GM19193 (cell line): ENCODE measurements around the gene RAB36.

Experiments
- POLR2A ChIP-seq: IDR thresholded peaks from 4 replicates; pipeline ENCODE4 v1.6.1; 2011; ENCODE audit not compliant: insufficient read depth, insufficient read length; ENCODE audit errors: extremely low read depth

RAB36 gene

GRCh38 chr22:23152238-23153114 is 7.2 kb downstream of the RAB36 start:
- TF ChIP-seq POLR2A: peak; percentile 24

DNA sequence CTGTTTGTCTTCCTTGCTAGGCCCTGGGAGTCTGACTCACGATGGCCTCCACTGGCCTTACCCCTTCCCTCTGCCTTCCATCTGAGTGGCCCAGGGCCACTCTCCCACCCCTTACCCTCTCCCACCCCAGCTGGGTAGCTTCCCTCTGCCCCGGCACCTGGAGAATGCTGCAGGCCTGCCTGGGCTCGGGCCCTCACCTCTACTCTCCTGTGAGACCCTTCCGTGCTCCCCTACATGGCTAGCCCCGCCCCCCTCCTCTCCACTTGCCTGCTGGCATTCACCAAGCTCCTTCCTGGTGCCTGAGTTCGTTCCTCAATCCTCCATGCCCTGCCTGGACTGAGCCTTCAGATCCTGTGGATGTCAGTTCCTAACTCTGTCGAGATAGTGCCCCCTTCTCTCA is 8.7 kb downstream of the RAB36 start:
- no peak for TF ChIP-seq POLR2A

DNA sequence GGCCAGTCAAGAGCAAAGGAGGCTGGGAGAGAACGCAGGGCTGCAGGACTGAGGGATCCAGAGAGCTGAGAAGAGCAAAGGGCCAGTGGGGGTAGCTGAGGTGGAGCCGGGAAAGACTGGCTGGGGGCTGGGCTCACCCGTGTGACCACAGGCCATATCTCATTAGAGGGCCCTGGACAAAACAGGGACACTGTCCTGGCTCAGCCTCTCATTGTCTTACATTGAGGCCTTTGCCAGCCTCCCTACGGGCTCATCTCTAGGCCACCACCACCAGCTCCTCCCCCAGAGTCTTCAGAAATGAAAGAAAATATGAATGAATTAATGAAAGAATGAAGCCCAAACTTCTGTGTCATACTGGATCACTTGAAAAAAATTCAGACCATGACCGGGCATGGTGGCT is 9.2 kb downstream of the RAB36 start:
- TF ChIP-seq POLR2A: no peak

DNA sequence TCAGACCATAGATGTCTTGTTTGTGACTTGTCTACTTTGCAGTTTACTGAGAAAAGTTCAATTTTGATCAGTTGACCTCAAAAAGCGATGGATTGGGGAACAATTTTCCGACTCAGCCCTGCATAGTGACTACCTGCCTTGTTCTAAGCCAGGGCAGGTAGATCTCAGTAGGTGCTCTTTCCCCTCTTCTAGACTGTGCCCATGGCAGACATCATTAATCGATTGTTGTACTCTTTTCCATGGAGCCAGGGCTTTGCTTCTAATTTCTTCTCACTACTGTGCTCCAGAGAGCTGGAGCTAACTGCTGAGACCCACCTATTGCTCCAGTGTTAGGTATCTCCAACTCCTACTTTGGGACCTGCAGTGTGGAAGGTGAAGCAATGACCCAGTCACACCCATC is 9.9 kb downstream of the RAB36 start:
- no peak for TF ChIP-seq POLR2A

- no peak for TF ChIP-seq POLR2A
These were observed 10.6 kb downstream of the RAB36 start for GRCh38 chr22:23155831-23156230.

DNA sequence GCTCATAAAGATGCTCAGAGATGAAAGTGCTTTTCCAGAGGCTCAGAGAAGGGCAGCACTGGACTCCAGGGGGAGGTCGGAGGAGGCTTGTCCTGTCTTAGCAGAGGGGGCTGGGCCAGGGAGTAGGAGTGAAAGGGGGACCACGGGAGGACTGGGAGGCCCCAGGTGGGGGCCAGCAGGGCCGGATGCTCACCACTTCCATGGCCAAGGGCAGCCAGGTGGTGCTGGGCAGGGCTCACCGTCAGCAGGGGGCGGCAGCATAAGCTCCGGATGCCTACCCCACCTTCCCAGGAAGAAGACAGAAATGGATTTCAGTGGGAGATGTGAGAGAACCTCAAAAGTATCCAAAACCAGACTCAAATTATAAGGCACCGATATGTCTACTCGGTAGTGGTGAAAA is 11.0 kb downstream of the RAB36 start:
- TF ChIP-seq POLR2A: no peak

GRCh38 chr22:23157560-23158515 is 12.6 kb downstream of the RAB36 start:
- no peak for TF ChIP-seq POLR2A

DNA sequence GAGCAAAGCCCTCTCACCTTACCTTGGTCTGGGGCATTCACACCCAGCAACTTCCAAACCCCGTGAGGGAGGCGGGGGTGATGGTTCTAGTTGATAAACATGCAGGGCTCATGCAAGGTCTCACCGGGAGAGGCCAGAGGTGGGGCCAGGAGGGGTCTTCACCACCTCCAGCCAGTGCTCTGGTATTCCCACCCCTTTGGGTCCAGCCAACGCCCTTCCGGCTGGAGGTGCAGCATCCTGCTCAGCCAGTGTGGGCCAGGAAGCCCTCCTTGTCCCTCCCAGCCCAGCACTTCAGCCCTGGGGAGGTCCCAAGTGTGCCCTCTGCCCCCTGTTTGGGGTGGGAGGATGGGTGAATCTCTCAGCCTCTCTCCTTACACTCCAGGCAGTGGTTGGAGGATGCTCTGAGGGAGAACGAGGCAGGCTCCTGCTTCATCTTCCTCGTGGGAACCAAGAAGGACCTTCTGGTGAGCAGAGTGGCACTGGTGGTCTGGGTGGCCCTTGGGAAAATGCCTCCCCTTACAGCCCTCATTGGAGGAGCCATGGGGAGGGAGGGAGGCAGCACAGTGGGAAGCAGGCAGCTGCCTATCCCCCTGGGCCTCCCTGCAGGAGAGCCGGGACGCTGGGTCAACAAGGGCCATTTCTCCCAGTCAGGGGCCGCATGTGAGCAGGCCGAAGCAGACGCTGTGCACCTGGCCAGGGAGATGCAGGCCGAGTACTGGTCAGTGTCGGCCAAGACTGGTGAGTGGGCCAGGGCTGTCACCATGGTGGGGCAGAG is 13.4 kb downstream of the RAB36 start:
- no peak for TF ChIP-seq POLR2A

DNA sequence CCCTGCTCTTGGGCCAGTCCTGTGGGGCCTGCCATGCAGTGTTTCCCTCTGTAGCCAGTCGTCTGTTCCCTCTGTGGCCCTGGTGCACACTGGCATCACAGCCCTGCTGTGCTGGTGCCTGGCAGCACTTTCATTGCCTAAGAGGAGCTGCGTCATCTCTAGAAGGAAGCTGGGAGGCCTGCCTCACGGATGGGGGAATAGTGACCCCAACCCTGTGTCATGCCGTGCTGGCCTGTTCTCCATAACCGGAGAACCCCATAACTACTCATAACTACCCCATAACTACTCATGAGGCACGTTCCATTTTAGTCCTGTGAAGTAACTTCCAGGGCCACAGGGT is 14.0 kb downstream of the RAB36 start:
- no peak for TF ChIP-seq POLR2A

GRCh38 chr22:23161029-23161428 is 15.8 kb downstream of the RAB36 start:
- no peak for TF ChIP-seq POLR2A

DNA sequence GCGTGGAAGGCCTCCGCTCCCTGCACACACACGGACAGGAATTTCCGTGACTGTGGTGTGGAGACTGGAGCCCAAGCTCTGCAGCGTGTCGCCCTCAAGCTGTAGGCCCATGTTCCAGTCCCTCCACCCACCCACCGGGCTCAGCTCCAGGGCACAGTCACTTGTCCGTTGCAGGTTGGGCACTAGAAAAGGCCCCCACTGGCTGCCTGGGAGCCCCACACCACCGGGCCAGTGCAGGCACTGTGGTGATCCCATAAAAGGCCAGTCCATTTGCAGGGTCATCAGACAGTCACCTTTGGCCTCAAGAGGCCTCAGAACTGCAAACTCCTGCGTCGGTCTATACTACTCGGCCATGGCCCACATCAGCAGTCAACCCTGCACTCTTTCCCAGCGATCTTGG is 16.3 kb downstream of the RAB36 start:
- no peak for TF ChIP-seq POLR2A

GRCh38 chr22:23163665-23164064 is 18.4 kb downstream of the RAB36 start:
- no peak for TF ChIP-seq POLR2A

GRCh38 chr22:23164091-23164490 is 18.8 kb downstream of the RAB36 start:
- no peak for TF ChIP-seq POLR2A

DNA sequence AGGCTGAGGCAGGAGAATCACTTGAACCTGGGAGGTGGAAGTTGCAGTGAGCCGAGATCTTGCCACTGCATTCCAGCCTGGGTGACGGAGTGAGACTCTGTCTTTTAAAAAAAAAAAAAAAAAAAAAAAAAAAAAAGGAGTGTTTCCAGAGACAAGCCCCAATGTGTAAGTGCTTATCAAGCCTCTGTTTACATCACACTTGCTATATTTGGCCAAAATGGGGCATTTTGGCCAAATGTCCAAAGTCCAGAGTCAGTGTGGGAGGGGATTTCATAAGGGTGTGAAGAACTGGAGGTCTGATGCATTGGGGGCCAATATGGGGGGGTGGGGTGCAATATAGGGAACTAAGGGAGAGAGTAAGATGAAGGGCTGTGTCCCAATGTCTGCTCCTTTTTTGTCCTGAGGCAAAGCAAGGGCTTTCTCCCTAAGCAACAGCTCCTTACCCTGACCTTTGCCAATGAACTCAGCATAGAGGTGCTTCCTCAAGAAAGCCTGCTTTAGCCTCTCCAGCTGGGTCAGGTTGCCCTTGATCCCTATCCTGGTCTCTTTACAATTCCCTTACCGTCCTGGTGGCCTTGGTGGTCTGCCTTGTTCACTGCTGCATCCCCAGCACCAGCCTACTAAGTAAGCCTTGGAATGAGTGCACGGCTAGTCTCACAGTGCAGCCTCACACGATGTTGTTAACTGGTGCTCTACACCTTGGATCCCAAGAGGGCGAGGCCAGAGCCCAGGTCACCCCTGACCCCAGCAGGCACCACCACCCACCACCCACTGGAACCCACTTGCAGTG is 21.0 kb downstream of the RAB36 start:
- no peak for TF ChIP-seq POLR2A
